Liver (tissue), 9 donors: ENCODE data around the gene SBK2. TPM values are rescaled to one million over a fixed set of nuclear protein-coding genes. Genes with fewer than 3 reads are reported as not detected.

Experiments used
- DNase-seq: peaks from one replicate; pipeline ENCODE4 v3.0.0-alpha.2; 2017; ENCODE audit warnings: low spot score
- H3K27ac ChIP-seq, 2 donors: one replicate each; pipeline ENCODE4 v1.7.0; 2013; ENCODE audit warnings: inconsistent platforms in 2 of 2, low read length in 2 of 2, control low read depth in 1 of 2, low read depth in 1 of 2, mild to moderate bottlenecking in 1 of 2
- H3K27me3 ChIP-seq, 4 donors: one replicate each; pipeline versions ENCODE4 v1.6.1 to v1.7.0; 2013; ENCODE audit warnings: low read length in 3 of 4, inconsistent platforms in 1 of 4, mild to moderate bottlenecking in 1 of 4, moderate library complexity in 1 of 4; ENCODE audit not compliant: control insufficient read depth in 4 of 4, insufficient read depth in 4 of 4
- H3K36me3 ChIP-seq, 4 donors: one replicate each; pipeline versions ENCODE4 v1.6.1 to v1.7.0; 2013; ENCODE audit warnings: low read length in 3 of 4, mild to moderate bottlenecking in 3 of 4, low read depth in 1 of 4, moderate library complexity in 1 of 4; ENCODE audit not compliant: control insufficient read depth in 4 of 4, insufficient read depth in 3 of 4
- H3K4me1 ChIP-seq, 4 donors: one replicate each; pipeline versions ENCODE4 v1.6.1 to v1.7.0; 2013; ENCODE audit warnings: low read length in 3 of 4, mild to moderate bottlenecking in 3 of 4, moderate library complexity in 1 of 4; ENCODE audit not compliant: control insufficient read depth in 4 of 4, insufficient read depth in 4 of 4
- H3K4me3 ChIP-seq, 3 donors: one replicate each; pipeline versions ENCODE4 v1.6.1 to v1.7.0; 2013; ENCODE audit warnings: low read length in 3 of 3, control low read depth in 1 of 3, low read depth in 1 of 3, mild to moderate bottlenecking in 1 of 3
- H3K9ac ChIP-seq, 2 donors: one replicate each; pipeline ENCODE4 v1.7.0; 2013; ENCODE audit warnings: low read length in 2 of 2, mild to moderate bottlenecking in 2 of 2, moderate library complexity in 2 of 2, control low read depth in 1 of 2, low read depth in 1 of 2
- H3K9me3 ChIP-seq, 4 donors: one replicate each; pipeline versions ENCODE4 v1.6.1 to v1.7.0; 2013; ENCODE audit warnings: low read length in 3 of 4; ENCODE audit not compliant: control insufficient read depth in 4 of 4
- ATF3 ChIP-seq: IDR thresholded peaks from 2 replicates; pipeline ENCODE4 v1.6.1; 2016; ENCODE audit warnings: antibody characterized with exemption
- CTCF ChIP-seq: fragments of 150-350 bp; IDR thresholded peaks from 2 replicates; pipeline ENCODE4 v1.5.1; 2017; ENCODE audit warnings: improper control_type of control experiment, low read depth, low read length; ENCODE audit not compliant: missing input control
- EGR1 ChIP-seq, 2 donors: IDR thresholded peaks; 2 replicates each; pipeline ENCODE4 v1.6.1; 2016 to 2018; ENCODE audit warnings: antibody characterized with exemption in 2 of 2, low read depth in 2 of 2
- FOXA1 ChIP-seq: IDR thresholded peaks from 2 replicates; pipeline ENCODE4 v1.6.1; 2016; ENCODE audit warnings: antibody characterized with exemption
- FOXA2 ChIP-seq: IDR thresholded peaks from 2 replicates; pipeline ENCODE4 v1.6.1; 2016; ENCODE audit warnings: antibody characterized with exemption
- GABPA ChIP-seq, 2 donors: IDR thresholded peaks in 1 of 2; conservative IDR thresholded peaks in 1 of 2; 2 replicates each; pipeline ENCODE4 v1.6.1; 2016; ENCODE audit warnings: antibody characterized with exemption in 2 of 2, mild to moderate bottlenecking in 1 of 2, moderate library complexity in 1 of 2
- HNF4A ChIP-seq, 2 donors: conservative IDR thresholded peaks; 2 replicates each; pipeline ENCODE4 v1.6.1; 2016; ENCODE audit warnings: antibody characterized with exemption in 2 of 2, mild to moderate bottlenecking in 2 of 2
- HNF4G ChIP-seq: IDR thresholded peaks from 2 replicates; pipeline ENCODE4 v1.6.1; 2016; ENCODE audit warnings: antibody characterized with exemption
- JUND ChIP-seq, 2 donors: IDR thresholded peaks; 2 replicates each; pipeline ENCODE4 v1.6.1; 2016; ENCODE audit warnings: antibody characterized with exemption in 2 of 2
- MAX ChIP-seq: IDR thresholded peaks from 2 replicates; pipeline ENCODE4 v1.6.1; 2016; ENCODE audit warnings: antibody characterized with exemption
- NR2F2 ChIP-seq: IDR thresholded peaks from 2 replicates; pipeline ENCODE4 v1.6.1; 2016; ENCODE audit warnings: antibody characterized with exemption
- RAD21 ChIP-seq, 2 donors: IDR thresholded peaks; 2 replicates each; pipeline ENCODE4 v1.6.1; 2016; ENCODE audit warnings: antibody characterized with exemption in 2 of 2, mild to moderate bottlenecking in 2 of 2
- REST ChIP-seq: IDR thresholded peaks from 2 replicates; pipeline ENCODE4 v1.6.1; 2016; ENCODE audit warnings: antibody characterized with exemption, mild to moderate bottlenecking
- RXRA ChIP-seq, 2 donors: IDR thresholded peaks; 2 replicates each; pipeline ENCODE4 v1.6.1; 2017 to 2018; ENCODE audit warnings: antibody characterized with exemption in 2 of 2, mild to moderate bottlenecking in 1 of 2
- SP1 ChIP-seq: IDR thresholded peaks from 2 replicates; pipeline ENCODE4 v1.6.1; 2018; ENCODE audit warnings: antibody characterized with exemption, mild to moderate bottlenecking
- TAF1 ChIP-seq: conservative IDR thresholded peaks from 2 replicates; pipeline ENCODE4 v1.6.1; 2016; ENCODE audit warnings: antibody characterized with exemption, mild to moderate bottlenecking
- YY1 ChIP-seq: IDR thresholded peaks from 2 replicates; pipeline ENCODE4 v1.6.1; 2016; ENCODE audit warnings: antibody characterized with exemption, mild to moderate bottlenecking
- ZBTB33 ChIP-seq: IDR thresholded peaks from 2 replicates; pipeline ENCODE4 v1.6.1; 2016; ENCODE audit warnings: antibody characterized with exemption
- WGBS: extraction: QIAGEN DNeasy Blood & Tissue Kit; methylation state at CpG from one replicate; pipeline ENCODE4 v1.1.7; 2013; 5-methylcytosine and 5-hydroxymethylcytosine counted together
- polyA plus RNA-seq, 2 donors: library from polyadenylated mRNA; stranded (reverse) in 1 of 2; unstranded in 1 of 2; fragments of 200-250 nt in 1 of 2; fragments of >200 nt in 1 of 2; fragmentation: Nextera tagmentation in 1 of 2; extraction: Ambion mirVana in 1 of 2; gene quantifications; one replicate each; pipeline versions ENCODE4 v1.2.1 to v1.2.3, GENCODE V29; 2013 to 2015
- total RNA-seq, 2 donors: library from RNA; depleted of rRNA; stranded (reverse); fragments of >200 nt; gene quantifications; one replicate each; pipeline ENCODE4 v1.2.3, GENCODE V29; 2014
- donor health status: healthy.
- donor health status: healthy.
- donor health status: healthy.
- donor health status: healthy.
- donor health status: healthy.

The SBK2 gene
- total and polyA plus RNA-seq, 4 donors = not detected

- no peak for TF ChIP-seq CTCF
- TF ChIP-seq EGR1 (IDR thresholded peaks at IDR 0.05; ENCODE audit: low read depth in 2 of 2) = no peak
- no peak for TF ChIP-seq HNF4A (conservative IDR thresholded peaks at IDR 0.05)
- TF ChIP-seq JUND (IDR thresholded peaks at IDR 0.05) = no peak
- TF ChIP-seq RXRA (IDR thresholded peaks at IDR 0.05) = no peak
- no peak for TF ChIP-seq TAF1
These were observed 9.5 kb downstream of the SBK2 start (continued) for GRCh38 chr19:55527197-55528029.

- no peak overlapping the region for H3K4me3 ChIP-seq
- no peak overlapping the region for H3K27ac ChIP-seq
These were observed 10.4 kb downstream of the SBK2 start for GRCh38 chr19:55526216-55527196.

GRCh38 chr19:55525289-55526101, 11.4 kb downstream of the SBK2 start:
- H3K9ac ChIP-seq = no peak overlapping the region
- peaks cover 0 to 10% (median 5%) of the 10 kb centered on the region in 4 donors for H3K4me1 ChIP-seq
- H3K27me3 ChIP-seq = no peaks in the 10 kb centered on the region
- WGBS = 42% methylated on average over 29 of the region's 29 CpGs
- no peaks in the 10 kb centered on the region for H3K9me3 ChIP-seq
- H3K36me3 ChIP-seq = no peaks in the 10 kb centered on the region
- no peak overlapping the region for H3K27ac ChIP-seq
- no peak for DNase-seq
- no peak overlapping the region for H3K4me3 ChIP-seq
- TF ChIP-seq YY1 (no peak), TAF1 (no peak), ATF3 (no peak), REST (no peak), RAD21 (IDR thresholded peaks at IDR 0.05) (no peak), FOXA1 (no peak), GABPA (IDR thresholded peaks at IDR 0.05 in 1 of 2, conservative IDR thresholded peaks at IDR 0.05 in 1 of 2) (no peak), FOXA2 (no peak), JUND (IDR thresholded peaks at IDR 0.05) (no peak), RXRA (IDR thresholded peaks at IDR 0.05) (no peak), MAX (no peak), SP1 (no peak), NR2F2 (no peak), HNF4G (no peak), ZBTB33 (no peak), HNF4A (conservative IDR thresholded peaks at IDR 0.05) (no peak)

More at GRCh38 chr19:55526216-55527196, 10.4 kb downstream of the SBK2 start:
- peak; percentile 41 for DNase-seq
- Histone ChIP-seq H3K9me3 (no peaks in the 10 kb centered on the region), H3K36me3 (no peaks in the 10 kb centered on the region), H3K9ac (no peak overlapping the region), H3K4me1 (peaks cover 0 to 10% (median 5%) of the 10 kb centered on the region in 4 donors), H3K27me3 (no peaks in the 10 kb centered on the region)
- WGBS = 25% methylated on average over 35 of the region's 35 CpGs
- TF ChIP-seq NR2F2 = peak; percentile 38
- TF ChIP-seq YY1 = no peak
